Measurements from ENCODE around the gene NELFE. TPM values are rescaled to one million over a fixed set of nuclear protein-coding genes. Genes with fewer than 3 reads are reported as not detected.
"Not testable (repeated sequence)": the region's sequence is repeated elsewhere in the genome, so short reads cannot be mapped to it uniquely, and the experiment has no call there.

The NELFE gene
- total RNA-seq, 4 donors from 2014 or later, result 52.6 to 83.9 (median 64.4) TPM

DNA sequence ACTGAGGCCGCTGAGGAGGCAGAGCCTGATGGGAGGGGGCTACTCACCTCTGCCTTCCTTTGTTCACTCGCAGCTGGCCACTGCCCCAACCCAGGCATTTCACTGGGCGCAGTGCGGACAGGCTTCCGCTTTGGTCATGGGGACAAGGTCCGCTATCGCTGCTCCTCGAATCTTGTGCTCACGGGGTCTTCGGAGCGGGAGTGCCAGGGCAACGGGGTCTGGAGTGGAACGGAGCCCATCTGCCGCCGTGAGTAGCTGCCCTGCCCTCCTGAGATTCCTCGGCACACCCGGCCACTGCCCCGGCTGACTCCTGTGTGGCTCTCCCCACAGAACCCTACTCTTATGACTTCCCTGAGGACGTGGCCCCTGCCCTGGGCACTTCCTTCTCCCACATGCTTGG lies 25.2 kb downstream of the NELFE start:
- Histone ChIP-seq H3K27me3 (peaks cover 0 to 19% (median 0%) of the 10 kb centered on the region in 4 donors), H3K4me1 (no peaks in the 10 kb centered on the region), H3K4me3 (no peak overlapping the region), H3K9me3 (no peaks in the 10 kb centered on the region), H3K36me3 (no peaks in the 10 kb centered on the region), H3K27ac (no peak overlapping the region)
- DNase-seq, result no peak
- intact Hi-C loops (cut with DNase I), result no loop called here
- TF ChIP-seq, protein P1, sequence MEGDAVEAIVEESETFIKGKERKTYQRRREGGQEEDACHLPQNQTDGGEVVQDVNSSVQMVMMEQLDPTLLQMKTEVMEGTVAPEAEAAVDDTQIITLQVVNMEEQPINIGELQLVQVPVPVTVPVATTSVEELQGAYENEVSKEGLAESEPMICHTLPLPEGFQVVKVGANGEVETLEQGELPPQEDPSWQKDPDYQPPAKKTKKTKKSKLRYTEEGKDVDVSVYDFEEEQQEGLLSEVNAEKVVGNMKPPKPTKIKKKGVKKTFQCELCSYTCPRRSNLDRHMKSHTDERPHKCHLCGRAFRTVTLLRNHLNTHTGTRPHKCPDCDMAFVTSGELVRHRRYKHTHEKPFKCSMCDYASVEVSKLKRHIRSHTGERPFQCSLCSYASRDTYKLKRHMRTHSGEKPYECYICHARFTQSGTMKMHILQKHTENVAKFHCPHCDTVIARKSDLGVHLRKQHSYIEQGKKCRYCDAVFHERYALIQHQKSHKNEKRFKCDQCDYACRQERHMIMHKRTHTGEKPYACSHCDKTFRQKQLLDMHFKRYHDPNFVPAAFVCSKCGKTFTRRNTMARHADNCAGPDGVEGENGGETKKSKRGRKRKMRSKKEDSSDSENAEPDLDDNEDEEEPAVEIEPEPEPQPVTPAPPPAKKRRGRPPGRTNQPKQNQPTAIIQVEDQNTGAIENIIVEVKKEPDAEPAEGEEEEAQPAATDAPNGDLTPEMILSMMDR (IDR thresholded peaks at IDR 0.05), result no peak
- no peak for TF ChIP-seq POLR2A (IDR thresholded peaks at IDR 0.05)
- 70 to 79% methylated on average over 4 of the region's 19 CpGs for WGBS, 2 donors

DNA sequence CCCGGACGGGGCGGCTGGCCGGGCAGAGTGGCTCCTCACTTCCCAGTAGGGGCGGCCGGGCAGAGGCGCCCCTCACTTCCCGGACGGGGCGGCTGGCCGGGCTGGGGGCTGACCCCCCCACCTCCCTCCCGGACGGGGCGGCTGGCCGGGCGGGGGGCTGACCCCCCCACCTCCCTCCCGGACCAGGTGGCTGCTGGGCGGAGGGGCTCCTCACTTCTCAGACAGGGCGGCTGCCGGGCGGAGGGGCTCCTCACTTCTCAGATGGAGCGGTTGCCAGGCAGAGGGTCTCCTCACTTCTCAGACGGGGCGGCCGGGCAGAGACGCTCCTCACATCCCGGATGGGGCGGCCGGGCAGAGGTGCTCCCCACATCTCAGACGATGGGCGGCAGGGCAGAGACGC lies 26.6 kb downstream of the NELFE start:
- H3K27ac ChIP-seq; intact Hi-C loops (cut with DNase I); DNase-seq; H3K4me1 ChIP-seq; H3K4me3 ChIP-seq; H3K9me3 ChIP-seq; H3K36me3 ChIP-seq: not testable (repeated sequence)
- peaks cover 0 to 22% (median 0%) of the 10 kb centered on the region in 4 donors for H3K27me3 ChIP-seq
- WGBS, 2 donors, result no CpG with 5 or more reads among the region's 32 CpGs

DNA sequence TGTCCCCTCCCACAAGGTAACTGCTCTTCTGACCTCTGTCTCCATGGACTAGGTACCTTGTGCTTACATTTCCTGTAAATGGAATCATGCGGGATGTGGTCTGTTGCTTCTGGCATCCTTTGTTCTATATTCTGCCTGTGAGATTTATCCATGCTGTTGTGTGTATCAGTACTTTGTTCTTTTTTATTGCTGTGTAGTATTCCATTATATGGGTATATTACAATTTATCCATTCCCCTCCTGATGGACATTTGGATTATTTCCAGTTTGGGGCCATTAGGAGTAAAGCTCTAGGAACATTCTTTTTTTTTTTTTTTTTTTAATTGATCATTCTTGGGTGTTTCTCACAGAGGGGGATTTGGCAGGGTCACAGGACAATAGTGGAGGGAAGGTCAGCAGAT lies 27.8 kb downstream of the NELFE start:
- H3K27ac ChIP-seq, result no peak overlapping the region
- no peak for DNase-seq
- H3K4me3 ChIP-seq, result no peak overlapping the region
- no peaks in the 10 kb centered on the region for H3K36me3 ChIP-seq
- intact Hi-C loops (cut with DNase I), result no loop called here
- 76 to 96% methylated on average over 1 of the region's 1 CpG for WGBS, 2 donors
- H3K4me1 ChIP-seq, result no peaks in the 10 kb centered on the region
- H3K9me3 ChIP-seq, result no peaks in the 10 kb centered on the region
- no peak for TF ChIP-seq POLR2A (IDR thresholded peaks at IDR 0.05)
- TF ChIP-seq, protein P1 (IDR thresholded peaks at IDR 0.05), result no peak
- peaks cover 0 to 22% (median 0%) of the 10 kb centered on the region in 4 donors for H3K27me3 ChIP-seq

DNA sequence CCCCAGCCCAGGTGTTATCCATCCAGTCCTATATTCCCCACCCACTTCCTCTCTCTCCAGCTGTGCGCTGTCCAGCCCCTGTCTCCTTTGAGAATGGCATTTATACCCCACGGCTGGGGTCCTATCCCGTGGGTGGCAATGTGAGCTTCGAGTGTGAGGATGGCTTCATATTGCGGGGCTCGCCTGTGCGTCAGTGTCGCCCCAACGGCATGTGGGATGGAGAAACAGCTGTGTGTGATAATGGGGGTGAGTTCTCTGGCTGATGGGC lies 30.2 kb downstream of the NELFE start:
- peaks cover 0 to 20% (median 0%) of the 10 kb centered on the region in 4 donors for H3K27me3 ChIP-seq
- WGBS, 2 donors, result 65 to 83% methylated on average over 4 to 8 of the region's 9 CpGs
- no peaks in the 10 kb centered on the region for H3K4me1 ChIP-seq
- TF ChIP-seq, protein P1 (IDR thresholded peaks at IDR 0.05), result no peak
- TF ChIP-seq POLR2A (IDR thresholded peaks at IDR 0.05), result no peak
- H3K9me3 ChIP-seq, result no peaks in the 10 kb centered on the region
- intact Hi-C loops (cut with DNase I), result no loop called here
- DNase-seq, result no peak
- no peaks in the 10 kb centered on the region for H3K36me3 ChIP-seq
- H3K4me3 ChIP-seq, result peak overlapping the region in 1 of 4 donors; percentile 49
- H3K27ac ChIP-seq, result no peak overlapping the region

DNA sequence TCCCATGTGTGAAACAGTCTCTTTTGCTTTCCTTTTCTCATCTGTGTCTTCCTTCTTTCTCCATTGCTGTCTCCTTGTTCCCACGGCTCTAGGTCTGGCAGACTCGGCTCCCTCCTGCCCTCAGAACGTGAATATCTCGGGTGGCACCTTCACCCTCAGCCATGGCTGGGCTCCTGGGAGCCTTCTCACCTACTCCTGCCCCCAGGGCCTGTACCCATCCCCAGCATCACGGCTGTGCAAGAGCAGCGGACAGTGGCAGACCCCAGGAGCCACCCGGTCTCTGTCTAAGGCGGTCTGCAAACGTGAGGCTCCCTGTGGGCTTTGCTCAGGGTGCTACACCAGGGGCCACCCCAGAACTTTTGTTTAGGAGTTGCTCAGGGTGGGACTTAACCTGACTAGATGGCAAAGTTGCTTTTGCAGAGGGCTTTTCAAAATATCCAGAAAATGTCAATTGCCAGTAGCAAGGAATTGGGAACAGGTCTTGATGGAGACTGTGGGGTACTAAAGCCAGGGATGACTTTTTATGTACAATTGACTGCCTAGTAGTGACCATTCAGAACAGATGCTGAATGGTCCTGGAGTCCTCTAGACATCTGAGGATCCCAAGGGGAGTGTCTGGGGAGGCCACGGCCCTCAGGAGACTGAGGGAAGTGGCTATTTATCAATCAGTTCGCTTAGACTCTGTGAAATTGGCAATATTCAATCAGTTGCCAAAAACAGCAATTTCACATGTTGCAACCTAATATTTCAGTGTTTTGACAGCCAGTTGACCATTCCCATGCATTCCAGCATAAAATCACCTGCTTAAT lies 30.7 kb downstream of the NELFE start:
- 68 to 85% methylated on average over 7 to 10 of the region's 11 CpGs for WGBS, 2 donors
- no peak for DNase-seq
- intact Hi-C loops (cut with DNase I), result no loop called here
- H3K27me3 ChIP-seq, result peaks cover 0 to 14% (median 0%) of the 10 kb centered on the region in 4 donors
- H3K9me3 ChIP-seq, result no peaks in the 10 kb centered on the region
- no peaks in the 10 kb centered on the region for H3K4me1 ChIP-seq
- H3K4me3 ChIP-seq, result peak overlapping the region in 3 of 4 donors; percentile 3 to 49 (median 27)
- H3K27ac ChIP-seq, result peak overlapping the region in 1 of 4 donors; percentile 1
- H3K36me3 ChIP-seq, result no peaks in the 10 kb centered on the region
- TF ChIP-seq POLR2A (IDR thresholded peaks at IDR 0.05), result no peak
- TF ChIP-seq, protein P1 (IDR thresholded peaks at IDR 0.05), result no peak

Measured in esophagus squamous epithelium (tissue), 5 donors.